GM21825 (cell line): ENCODE data around the gene EGR1.
A peak's percentile ranks its signal among the peaks of the same experiment; 100 is the strongest.

ENCODE experiments used
- ATAC-seq: cut with Tn5 transposase; IDR thresholded peaks from one replicate; pipeline ENCODE4 v1.9.1; 2021; ENCODE audit warnings: mild to moderate bottlenecking, moderate library complexity; ENCODE audit not compliant: unreplicated experiment

The EGR1 gene

DNA sequence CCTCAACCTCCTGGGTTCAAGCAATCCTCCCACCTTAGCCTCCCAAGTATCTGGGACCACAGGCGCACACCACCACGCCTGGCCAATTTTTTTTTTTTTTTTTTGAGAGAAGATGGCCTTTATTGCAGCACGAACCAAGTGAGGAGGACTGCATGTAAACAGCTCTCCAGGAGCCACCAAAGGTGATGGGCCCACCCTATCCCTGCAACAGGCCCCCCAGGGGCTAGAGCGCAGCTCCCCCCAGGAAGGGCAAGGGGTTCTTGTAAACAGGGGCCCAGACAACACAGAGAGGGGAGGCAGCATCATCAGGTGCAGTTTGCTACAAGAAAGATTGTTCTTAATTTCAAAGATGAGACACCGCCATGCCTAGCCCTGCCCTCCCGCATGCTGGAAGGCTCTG, 12.6 kb upstream of the EGR1 start:
- no peak for ATAC-seq

DNA sequence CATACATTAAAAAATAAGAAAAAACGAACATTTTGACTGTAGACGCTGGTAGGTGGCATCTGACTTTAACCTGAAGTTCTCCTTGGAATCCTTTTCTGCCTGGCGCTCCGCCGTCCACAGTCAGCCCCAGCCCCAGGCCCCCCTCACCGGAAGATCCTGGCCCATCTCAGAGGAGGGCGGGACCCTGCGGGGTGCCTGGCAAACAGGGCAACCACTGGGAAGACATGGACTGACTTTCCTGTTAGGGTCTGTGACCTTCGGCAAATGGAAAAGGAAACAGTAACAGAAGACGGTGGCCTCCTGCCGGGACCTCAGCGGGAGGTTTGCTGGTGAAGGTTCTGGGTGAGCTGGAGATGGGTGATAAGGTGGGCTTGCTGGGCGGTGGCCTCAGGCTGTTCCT, 11.7 kb upstream of the EGR1 start:
- no peak for ATAC-seq

DNA sequence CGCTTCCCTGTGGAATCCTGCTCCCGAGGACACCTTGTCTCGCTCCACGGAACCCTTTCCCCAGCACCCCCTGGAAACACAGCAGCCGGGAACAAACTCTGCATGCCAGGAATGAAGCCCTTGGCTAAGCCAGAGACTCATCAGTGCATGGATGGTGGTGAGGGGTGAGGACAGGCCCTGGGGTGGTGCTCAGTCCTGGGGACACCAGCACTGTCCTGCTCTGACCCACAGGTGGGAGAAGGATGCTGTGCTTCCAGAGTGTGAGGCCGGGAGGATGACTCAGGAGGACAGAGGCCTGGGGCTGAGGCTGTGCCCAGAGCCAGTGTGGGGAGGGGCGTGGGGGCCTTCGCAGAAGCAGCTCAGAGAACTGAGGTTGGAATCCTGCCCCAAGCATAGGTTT, 11.2 kb upstream of the EGR1 start:
- no peak for ATAC-seq

DNA sequence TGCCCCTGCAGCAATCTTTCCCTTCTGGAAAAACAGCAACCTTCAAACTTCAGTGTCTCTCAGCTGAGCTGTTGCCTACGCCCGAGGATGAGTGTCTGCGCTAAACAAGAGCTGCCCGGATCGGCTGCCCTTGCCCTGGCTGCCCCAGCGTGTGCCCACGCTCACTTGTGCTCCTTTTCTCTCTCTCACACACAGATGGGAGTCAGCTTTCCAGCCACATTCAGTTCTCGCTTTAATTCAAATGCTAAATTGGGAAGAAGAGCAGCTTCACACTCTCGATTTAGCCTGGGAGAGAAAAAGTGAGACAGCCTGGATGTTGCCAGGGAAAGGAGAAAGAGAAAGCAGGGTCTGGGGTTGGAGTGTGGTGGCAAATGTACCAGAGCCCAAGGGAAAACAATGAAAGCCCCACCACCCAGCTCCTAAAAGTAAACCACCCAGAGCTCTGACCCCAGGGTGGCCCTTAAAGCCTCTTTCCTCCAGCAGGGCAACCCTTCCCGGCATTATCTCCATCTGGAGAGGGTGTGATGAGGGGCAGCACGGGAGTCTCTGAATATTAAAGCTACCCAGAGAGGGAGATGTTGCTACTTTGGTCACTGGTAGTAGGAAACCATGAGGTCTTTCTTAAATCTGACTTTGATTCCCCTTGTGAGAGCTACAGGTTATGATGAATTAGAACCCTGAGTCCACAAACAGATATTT, 9.9 kb upstream of the EGR1 start:
- no peak for ATAC-seq

DNA sequence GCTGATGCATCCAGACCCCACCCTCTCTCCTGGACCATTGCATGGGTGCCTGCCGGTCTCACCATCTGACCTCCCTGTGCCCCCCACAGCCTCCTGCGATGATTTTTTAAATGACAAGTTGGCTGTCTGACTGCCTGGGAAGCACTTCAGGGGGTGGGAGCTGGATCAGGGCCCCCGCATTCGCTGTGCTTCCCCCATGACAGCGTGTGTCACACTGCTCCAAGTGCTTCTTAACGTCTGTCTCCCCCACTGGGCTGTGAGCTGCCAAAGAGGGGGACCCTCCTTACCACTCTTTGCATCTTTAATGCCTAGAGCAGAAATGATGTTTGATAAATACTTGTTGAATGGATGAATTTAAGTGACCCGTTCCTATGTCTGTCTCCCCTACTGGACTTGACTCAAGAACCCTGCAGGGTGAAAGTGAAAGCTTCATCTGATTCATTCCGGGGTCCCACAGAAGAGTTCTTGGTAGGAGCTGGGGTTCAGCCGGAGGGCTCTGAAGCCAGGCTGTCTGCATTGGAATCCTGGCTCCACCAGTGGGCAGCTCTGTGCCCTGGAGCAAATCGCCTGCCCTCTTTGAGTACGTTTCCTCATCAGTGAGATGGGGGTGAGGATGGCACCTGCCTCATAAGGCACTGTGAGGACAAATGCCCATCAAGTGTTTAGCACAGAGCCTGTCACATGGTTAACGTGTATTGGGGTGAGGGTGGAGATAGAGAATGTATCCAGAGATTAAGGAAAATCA, 7.6 kb upstream of the EGR1 start:
- no peak for ATAC-seq

DNA sequence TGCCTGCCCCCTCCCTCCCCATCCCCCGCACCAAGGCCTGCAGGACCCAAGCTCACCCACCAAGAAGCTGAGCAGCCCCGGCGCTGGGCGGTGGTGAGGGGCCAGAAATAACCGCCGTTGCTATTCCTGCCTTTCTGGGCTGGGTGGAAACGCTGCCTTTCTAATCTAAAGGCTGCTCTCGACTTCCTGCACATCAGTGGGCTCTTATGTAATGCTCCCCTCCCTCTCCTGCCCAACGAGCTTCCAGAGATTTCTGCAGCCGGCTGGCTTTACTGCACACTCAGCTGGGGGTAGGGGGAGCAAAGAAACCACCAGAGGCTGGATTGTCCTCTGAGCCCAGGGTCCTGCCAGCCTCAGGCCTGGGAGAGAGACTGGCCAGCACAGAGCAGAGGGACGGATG, 6.9 kb upstream of the EGR1 start:
- no peak for ATAC-seq

DNA sequence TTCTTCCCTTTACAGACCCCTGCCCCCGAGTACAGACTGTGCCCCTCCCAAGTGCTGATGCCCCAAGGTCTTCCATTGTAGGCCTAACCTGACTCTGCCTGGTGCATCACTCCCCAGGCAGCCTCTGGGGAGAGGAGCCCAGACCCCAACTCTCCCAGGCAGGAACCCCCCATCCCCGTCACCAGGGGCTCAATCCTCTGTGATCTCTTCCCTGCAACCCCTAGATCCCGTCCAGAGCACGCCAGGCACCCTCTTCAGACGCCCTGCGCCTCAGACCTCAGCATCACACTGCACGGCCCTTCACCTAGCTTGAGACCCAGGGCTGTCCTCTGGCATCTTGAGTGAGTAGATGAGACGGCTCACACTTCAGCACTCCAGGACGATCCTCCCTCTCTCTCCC, 6.4 kb upstream of the EGR1 start:
- no peak for ATAC-seq

DNA sequence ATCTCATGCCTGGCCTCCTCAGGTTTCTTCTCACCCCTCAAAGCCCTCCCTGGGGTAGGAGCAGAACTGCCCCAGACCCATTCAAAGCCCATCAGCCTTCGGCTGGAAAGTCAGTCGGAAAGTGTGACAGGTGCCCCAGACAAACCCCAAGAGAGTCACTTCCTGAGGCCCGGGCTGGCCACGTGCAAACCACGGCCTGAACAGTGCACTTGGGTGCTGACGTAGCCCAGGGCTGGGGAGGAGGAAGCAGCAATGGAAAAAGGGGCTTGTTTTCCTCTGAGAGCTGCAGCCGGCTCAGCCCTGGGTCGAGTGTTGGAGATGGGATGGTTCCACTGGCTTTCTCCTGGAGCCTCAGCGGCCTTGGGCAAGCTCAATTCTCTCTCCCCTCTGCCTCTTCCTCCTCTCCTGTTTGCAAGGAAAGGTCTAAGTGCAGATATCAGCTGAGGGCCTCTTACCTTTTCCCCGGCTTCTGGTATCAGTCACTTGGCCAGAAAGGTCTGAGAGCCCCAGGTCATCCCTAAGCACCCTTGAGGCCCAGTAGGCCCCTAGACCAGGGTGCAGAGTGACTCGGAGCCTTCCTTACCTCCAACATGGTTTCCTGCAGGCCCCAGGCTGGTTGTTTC, 5.9 kb upstream of the EGR1 start:
- ATAC-seq: no peak

- ATAC-seq: no peak
Measured at GRCh38 chr5:138460032-138460693, 5.1 kb upstream of the EGR1 start.

DNA sequence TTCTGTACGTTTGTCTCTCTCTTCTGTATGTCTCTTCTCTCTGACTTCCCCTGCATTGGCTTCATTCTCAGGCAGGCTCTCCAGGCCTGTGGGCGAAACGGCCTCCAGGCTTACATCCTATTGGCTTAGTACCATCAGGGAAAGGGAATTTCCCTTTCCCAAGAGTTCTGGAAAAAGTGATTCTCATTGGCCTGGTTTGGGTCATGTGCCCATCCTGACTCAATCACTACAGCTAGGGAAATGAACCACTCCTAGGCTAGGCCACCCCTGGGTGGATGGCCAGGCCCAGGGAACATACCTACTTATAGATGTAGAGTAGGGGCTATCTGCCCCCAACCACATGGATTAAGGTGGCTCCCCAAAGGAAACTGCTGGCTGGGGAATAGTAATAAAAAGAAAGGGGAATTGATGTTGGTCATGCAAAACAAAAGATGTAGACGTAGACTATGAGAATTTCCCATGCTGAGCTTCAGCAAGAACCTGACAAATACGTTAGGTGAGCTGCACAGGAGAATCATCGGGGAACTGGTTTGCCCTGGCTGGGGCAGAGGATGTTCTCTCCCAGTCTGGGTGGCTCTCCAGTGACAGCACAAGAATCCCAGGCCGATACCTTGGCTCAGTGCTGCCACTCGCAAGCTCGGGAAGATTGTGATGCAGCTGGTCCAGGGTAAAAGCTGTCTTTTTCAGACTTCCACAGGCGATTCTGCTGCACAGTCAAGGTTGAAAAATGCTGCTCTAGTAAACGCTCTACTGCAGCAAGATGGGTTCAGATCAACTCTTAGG, 3.7 kb upstream of the EGR1 start:
- no peak for ATAC-seq

GRCh38 chr5:138463419-138464007, 1.8 kb upstream of the EGR1 start:
- no peak for ATAC-seq

DNA sequence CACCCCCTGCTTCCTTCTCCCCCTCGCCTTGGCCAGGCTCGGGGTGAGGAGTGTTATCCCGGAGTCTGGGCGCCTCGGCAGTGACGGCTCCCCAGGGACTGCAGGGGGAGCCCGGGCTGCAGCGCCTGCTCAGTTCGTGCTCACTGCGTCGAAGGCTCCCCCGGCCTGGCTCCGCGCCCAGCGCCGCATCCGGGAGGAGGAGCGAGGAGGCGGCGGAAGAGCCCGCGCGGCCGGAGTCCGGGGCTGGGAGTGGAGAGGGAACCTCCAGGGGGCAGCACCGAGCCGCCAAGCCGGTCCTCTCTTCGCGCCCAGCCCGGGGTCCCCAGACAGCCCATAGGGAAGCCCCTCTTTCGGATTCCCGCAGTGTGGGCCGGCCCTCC, 1.3 kb upstream of the EGR1 start:
- ATAC-seq: peak; percentile 52

- peak; percentile 70 for ATAC-seq
Measured at GRCh38 chr5:138464388-138465260, 655 bp upstream of the EGR1 start.

- no peak for ATAC-seq
Measured at GRCh38 chr5:138466125-138466899, 1.0 kb downstream of the EGR1 start.

DNA sequence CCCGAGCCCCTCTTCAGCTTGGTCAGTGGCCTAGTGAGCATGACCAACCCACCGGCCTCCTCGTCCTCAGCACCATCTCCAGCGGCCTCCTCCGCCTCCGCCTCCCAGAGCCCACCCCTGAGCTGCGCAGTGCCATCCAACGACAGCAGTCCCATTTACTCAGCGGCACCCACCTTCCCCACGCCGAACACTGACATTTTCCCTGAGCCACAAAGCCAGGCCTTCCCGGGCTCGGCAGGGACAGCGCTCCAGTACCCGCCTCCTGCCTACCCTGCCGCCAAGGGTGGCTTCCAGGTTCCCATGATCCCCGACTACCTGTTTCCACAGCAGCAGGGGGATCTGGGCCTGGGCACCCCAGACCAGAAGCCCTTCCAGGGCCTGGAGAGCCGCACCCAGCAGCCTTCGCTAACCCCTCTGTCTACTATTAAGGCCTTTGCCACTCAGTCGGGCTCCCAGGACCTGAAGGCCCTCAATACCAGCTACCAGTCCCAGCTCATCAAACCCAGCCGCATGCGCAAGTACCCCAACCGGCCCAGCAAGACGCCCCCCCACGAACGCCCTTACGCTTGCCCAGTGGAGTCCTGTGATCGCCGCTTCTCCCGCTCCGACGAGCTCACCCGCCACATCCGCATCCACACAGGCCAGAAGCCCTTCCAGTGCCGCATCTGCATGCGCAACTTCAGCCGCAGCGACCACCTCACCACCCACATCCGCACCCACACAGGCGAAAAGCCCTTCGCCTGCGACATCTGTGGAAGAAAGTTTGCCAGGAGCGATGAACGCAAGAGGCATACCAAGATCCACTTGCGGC, 1.8 kb downstream of the EGR1 start:
- no peak for ATAC-seq

GRCh38 chr5:138467711-138468132, 2.4 kb downstream of the EGR1 start:
- no peak for ATAC-seq

GRCh38 chr5:138468133-138468965, 3.1 kb downstream of the EGR1 start:
- no peak for ATAC-seq
